ENCODE measurements around the gene SLAMF9. TPM values are rescaled to one million over a fixed set of nuclear protein-coding genes. Genes with fewer than 3 reads are reported as not detected.
A peak's percentile ranks its signal among the peaks of the same experiment; 100 is the strongest.

Gene SLAMF9
- not detected in 2 replicates for total RNA-seq (2014; rRNA removed; shearing (Covaris generic); ENCODE audit: low replicate concordance)

DNA sequence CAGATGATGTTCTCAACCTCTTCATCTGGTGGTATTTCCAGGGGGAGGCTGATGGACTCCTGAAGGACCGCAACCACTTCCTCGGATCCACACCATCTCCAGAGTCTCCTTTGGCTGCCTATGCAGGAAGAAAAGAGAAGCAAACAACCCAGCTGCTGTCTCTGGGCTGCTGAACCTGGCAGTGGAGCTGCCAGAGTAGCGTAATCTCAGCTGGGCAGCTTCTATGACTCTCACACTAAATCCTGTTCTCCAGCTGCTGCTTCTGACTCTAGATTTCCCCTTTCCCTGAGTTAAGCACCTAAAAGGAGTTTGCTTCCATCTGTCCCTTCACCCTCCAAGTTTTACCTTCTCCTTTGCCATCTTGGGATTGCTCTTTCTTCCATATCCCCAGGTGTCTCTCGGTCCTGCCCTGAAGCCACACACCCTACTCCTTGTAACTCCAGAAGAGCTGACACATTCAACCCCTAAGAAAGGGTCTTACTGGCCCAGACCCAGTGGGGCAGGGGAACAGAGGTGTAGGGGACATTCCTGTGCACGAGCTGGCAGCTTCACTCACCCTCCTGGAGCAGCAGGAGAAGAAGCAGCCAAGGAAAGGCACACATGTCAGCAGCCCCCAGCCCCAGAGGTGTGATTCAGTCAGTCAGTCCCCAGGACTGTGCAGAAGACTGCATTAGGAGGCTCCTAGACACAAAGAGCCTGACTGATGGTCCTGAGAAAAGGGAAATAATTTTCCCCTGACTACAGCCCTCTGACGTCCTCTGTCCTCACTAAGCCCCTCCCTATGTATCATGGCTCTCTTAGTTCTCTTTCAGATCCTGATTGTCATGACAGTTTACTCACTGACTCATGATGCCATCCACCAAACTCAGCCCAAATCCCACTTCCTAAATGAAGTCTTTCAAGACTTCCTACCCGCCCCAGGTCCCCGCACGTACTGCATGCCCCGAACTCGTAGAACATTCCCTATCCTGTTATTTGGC, at the start of gene SLAMF9:
TSS of gene SLAMF9 (minus strand) at position 702 of the 980 bp plus-strand sequence. CDS start at position 602, 100 bp downstream.
- peak; percentile 42 for DNase-seq
- no peaks in the 10 kb centered on the region for H3K9me3 ChIP-seq
- no peaks in the 10 kb centered on the region for H3K36me3 ChIP-seq
- no peaks in the 10 kb centered on the region for H3K27me3 ChIP-seq
- H3K4me3 ChIP-seq = no peak within 1 kb of the TSS

DNA sequence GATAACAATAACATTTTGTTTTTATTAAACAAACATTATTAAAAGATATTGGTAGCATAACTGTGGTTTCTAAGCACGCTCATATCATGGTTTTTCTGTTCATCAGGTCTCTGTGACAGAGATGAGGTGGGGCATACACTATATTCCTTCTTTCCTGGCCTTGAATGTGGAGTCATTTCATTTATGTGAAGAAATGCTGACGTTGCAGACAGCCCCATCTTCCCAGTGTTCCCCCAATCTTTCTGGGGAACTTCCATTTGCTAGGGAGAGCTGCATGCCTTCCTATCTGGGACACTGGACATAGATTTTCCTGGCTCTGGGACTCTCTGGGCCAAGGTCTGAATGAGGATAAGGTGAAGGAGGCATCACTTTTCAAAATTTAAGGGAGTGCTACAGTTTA, 47.4 kb upstream of the SLAMF9 start:
- Histone ChIP-seq H3K36me3 (no peaks in the 10 kb centered on the region), H3K4me3 (no peak overlapping the region), H3K27me3 (no peaks in the 10 kb centered on the region), H3K9me3 (no peaks in the 10 kb centered on the region)
- DNase-seq = no peak

DNA sequence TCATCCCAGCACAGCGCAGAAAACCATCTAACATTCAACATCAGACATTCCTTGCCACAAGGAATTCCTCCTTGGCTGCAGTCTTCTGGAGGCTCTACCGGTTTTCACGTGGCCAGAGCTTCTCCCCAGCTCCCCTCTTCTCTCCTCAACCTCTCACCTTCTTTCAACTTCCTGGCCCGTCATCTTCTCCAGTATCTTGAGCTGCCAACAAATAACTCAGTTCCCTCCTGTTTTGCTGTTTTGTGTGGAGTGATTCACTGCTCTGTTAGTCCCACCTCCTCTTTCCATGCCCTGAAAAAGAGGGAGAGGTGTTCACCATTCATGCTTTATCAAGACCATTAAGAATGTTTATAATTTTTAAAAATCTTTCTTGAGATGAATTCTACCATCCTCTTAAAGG, 45.2 kb upstream of the SLAMF9 start:
- no peaks in the 10 kb centered on the region for H3K36me3 ChIP-seq
- no peaks in the 10 kb centered on the region for H3K27me3 ChIP-seq
- H3K9me3 ChIP-seq = no peaks in the 10 kb centered on the region
- peak; percentile 31 for DNase-seq
- no peak overlapping the region for H3K4me3 ChIP-seq

DNA sequence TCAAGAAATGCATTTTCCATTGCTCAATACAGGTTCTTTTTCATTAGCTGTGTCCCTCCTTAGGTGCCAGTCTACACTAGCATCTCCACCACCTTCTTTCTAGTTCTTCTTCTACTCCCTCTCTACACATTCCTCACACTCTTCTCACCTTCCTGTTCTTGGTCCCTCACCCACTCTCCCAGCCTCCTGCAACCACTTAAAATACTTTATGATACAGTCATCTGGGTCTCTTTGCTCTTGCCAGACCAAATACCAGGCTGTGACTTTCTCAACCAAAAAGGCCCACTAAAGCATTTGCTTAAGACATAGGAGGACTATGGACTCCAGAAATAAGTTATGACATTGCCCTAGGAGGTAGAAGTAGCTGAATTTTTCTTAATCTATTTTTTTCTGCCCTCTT, 42.6 kb upstream of the SLAMF9 start:
- Histone ChIP-seq H3K27me3 (no peaks in the 10 kb centered on the region), H3K9me3 (no peaks in the 10 kb centered on the region), H3K4me3 (no peak overlapping the region), H3K36me3 (no peaks in the 10 kb centered on the region)
- peak; percentile 74 for DNase-seq

DNA sequence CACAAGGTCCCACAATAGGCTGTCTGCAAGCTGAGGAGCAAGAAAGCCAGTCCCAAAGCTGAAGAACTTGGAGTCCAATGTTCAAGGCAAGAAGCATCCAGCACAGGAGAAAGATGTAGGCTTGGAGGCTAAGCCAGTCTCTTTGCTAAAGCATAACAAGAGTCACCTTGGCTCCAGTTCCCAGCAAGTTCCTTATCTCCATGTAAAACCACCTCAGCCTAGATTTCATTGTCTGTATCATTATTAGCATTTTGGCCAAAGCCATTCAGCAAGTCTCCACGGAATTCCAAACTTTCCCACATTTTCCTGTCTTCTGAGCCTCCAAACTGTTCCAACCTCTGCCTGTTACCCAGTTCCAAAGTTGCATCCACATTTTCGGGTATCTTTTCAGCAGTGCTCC, 40.9 kb upstream of the SLAMF9 start:
- no peaks in the 10 kb centered on the region for H3K9me3 ChIP-seq
- DNase-seq = no peak
- no peak overlapping the region for H3K4me3 ChIP-seq
- no peaks in the 10 kb centered on the region for H3K27me3 ChIP-seq
- H3K36me3 ChIP-seq = no peaks in the 10 kb centered on the region

- Histone ChIP-seq H3K9me3 (no peaks in the 10 kb centered on the region), H3K27me3 (no peaks in the 10 kb centered on the region), H3K36me3 (no peaks in the 10 kb centered on the region), H3K4me3 (no peak overlapping the region)
- no peak for DNase-seq
Observed at GRCh38 chr1:159993911-159994310, 39.9 kb upstream of the SLAMF9 start.

DNA sequence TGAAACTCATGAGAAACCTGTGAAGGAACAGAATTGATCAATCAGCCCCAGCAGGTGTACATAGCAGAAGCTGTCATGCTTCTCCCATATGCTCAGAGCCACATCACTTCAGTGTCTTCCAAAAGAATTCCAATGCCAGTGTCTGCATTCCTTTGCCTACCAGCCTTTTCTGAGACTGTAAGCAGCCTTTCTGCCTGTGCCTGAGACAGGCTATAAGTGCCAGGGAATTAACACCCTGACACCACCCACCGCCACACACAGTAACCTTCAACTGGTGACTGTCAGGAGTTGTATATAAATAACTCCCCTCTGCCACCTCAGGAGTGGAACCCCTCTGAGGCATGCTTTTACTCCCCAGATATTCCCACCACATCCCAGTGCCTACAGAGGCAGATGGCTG, 38.1 kb upstream of the SLAMF9 start:
- no peaks in the 10 kb centered on the region for H3K9me3 ChIP-seq
- DNase-seq = no peak

GRCh38 chr1:159991513-159991912, 37.5 kb upstream of the SLAMF9 start:
- Histone ChIP-seq H3K9me3 (no peaks in the 10 kb centered on the region), H3K27me3 (no peaks in the 10 kb centered on the region), H3K36me3 (no peaks in the 10 kb centered on the region), H3K4me3 (no peak overlapping the region)
- no peak for DNase-seq

More for the DNA sequence above, 38.1 kb upstream of the SLAMF9 start:
- Histone ChIP-seq H3K4me3 (no peak overlapping the region), H3K36me3 (no peaks in the 10 kb centered on the region), H3K27me3 (no peaks in the 10 kb centered on the region)

DNA sequence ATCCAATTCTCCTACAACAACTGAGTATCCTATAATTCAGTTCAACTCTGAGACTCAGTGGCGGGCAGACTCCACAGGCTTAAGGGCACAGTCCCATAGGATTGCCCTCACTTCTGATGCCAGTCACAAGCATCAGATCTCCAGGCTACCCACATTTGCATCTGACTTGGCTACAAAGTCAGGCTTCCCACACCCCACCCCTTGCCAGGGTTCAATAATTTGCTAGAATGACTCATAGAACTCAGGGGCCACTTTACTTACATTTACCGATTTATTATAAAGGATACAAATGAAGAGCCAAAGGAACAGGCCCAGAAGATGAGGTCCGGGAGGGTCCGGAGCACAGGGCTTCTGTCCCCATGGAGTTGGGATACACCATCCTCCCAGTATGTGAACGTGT, 36.0 kb upstream of the SLAMF9 start:
- no peaks in the 10 kb centered on the region for H3K9me3 ChIP-seq
- no peak for DNase-seq
- H3K4me3 ChIP-seq = no peak overlapping the region
- H3K36me3 ChIP-seq = peaks cover 5% of the 10 kb centered on the region
- H3K27me3 ChIP-seq = no peaks in the 10 kb centered on the region

DNA sequence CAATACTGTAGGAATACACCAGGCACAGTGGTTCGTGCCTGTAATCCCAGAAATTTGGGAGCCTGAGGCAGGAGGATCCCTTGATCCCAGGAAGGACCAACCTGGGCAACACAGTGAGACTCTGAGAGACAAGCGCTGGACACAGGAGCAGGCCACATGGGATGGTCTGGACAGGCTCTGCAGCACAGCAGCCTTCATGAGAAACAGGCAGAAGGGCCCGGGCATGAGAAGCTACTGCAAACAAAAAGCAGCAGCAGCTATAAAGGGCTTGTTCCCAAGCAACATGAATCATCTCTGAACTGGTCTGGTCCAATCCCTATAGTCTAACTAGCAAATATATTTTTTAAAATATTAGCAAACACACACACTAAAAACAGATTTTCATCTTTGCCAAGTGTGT, 35.5 kb upstream of the SLAMF9 start:
- Histone ChIP-seq H3K4me3 (no peak overlapping the region), H3K27me3 (no peaks in the 10 kb centered on the region), H3K9me3 (no peaks in the 10 kb centered on the region), H3K36me3 (peaks cover 7% of the 10 kb centered on the region)
- no peak for DNase-seq

- Histone ChIP-seq H3K36me3 (peaks cover 12% of the 10 kb centered on the region), H3K27me3 (no peaks in the 10 kb centered on the region), H3K4me3 (no peak overlapping the region), H3K9me3 (no peaks in the 10 kb centered on the region)
- DNase-seq = no peak
Observed at GRCh38 chr1:159988006-159988405, 34.0 kb upstream of the SLAMF9 start.

GRCh38 chr1:159987186-159987585, 33.1 kb upstream of the SLAMF9 start:
- DNase-seq = no peak
- Histone ChIP-seq H3K9me3 (no peaks in the 10 kb centered on the region), H3K36me3 (peaks cover 18% of the 10 kb centered on the region), H3K4me3 (no peak overlapping the region), H3K27me3 (no peaks in the 10 kb centered on the region)

DNA sequence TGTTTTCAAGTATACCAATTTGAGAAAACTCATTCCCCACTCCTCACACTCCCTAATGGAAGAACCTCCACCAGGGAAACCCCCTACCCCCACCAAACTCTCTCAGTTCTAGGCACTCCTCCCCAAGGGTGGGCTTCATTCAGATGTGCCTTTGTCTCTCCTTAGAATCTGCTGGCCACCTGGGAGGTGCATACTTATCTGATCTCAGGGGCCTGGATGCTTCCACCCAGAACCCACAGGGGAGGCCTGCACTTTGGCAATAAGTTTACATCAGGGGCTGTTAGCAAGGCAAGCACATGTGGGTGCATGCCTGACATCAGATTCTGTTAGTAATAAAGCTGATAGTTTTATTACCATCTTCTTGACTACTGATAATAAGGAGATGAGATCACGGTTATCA, 32.5 kb upstream of the SLAMF9 start:
- no peak for DNase-seq
- H3K27me3 ChIP-seq = no peaks in the 10 kb centered on the region
- H3K4me3 ChIP-seq = no peak overlapping the region
- H3K36me3 ChIP-seq = peaks cover 24% of the 10 kb centered on the region
- H3K9me3 ChIP-seq = no peaks in the 10 kb centered on the region

- H3K36me3 ChIP-seq = peaks cover 29% of the 10 kb centered on the region
- DNase-seq = no peak
- no peak overlapping the region for H3K4me3 ChIP-seq
- H3K27me3 ChIP-seq = no peaks in the 10 kb centered on the region
- no peaks in the 10 kb centered on the region for H3K9me3 ChIP-seq
Observed at GRCh38 chr1:159986093-159986492, 32.1 kb upstream of the SLAMF9 start.

DNA sequence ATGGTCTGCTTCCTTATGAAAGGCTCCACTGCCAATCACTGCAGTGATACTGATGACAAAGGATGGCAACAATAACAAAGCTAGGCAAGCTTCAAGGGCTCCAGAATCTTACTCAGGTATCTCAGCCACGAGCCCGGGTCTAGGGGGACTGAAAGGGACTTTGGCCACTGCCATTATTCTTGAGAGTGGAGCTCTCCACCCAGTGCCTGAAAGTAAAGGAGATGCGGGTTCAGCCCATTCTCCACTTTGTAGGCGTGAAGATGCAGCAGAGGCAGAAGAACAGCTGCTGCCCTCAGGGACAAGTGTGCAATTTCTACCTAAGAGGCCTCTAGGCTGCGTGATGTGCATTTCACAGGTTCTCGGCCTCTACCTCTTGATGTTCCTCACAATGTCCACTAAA, 31.4 kb upstream of the SLAMF9 start:
- Histone ChIP-seq H3K27me3 (no peaks in the 10 kb centered on the region), H3K9me3 (no peaks in the 10 kb centered on the region), H3K4me3 (no peak overlapping the region), H3K36me3 (peaks cover 35% of the 10 kb centered on the region)
- DNase-seq = no peak

DNA sequence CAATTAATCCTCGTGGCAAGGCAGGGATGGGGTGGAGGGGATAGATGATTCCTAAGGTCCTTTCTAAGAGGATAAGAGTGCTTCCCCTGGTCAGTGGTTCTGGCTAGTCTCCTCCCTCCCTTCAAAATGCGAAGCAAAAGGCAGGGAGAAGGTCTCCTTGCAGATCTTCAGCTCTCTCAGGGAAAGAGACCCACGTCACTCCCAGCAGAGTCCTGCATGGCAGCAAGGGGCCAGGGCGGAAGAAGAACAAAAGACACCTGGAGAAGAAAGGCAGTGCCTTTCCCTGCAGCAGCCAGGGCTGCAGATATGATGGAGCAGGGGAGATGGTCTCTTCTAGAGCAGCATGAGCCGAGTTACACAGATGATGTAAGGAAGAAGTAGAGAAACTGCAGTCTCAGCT, 29.6 kb upstream of the SLAMF9 start:
- Histone ChIP-seq H3K9me3 (no peaks in the 10 kb centered on the region), H3K36me3 (peaks cover 48% of the 10 kb centered on the region), H3K27me3 (no peaks in the 10 kb centered on the region), H3K4me3 (no peak overlapping the region)
- no peak for DNase-seq

DNA sequence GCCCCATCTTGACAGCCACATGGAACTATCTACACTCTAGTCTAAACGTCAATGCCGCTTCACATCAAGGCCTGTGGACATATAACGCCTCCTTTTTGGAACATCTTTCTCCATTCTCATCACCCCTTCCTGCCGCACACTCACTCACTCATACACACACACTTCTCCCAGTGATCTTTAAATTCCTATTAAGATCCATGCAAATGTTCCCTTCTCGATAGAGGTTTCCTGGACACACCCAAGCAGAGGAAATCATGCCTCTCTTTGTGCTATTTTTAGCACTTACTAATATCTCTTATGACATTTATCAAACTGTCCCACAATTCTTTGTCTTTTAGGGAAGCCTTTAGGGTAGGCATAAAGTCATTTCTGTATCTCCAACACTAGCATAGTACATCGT, 28.2 kb upstream of the SLAMF9 start:
- Histone ChIP-seq H3K27me3 (no peaks in the 10 kb centered on the region), H3K4me3 (no peak overlapping the region), H3K9me3 (no peaks in the 10 kb centered on the region), H3K36me3 (peaks cover 62% of the 10 kb centered on the region)
- DNase-seq = no peak
